HEK293 (cell line): ENCODE measurements around the gene CNKSR3.

ENCODE experiments used
- ATF2 ChIP-seq: fragments of 450-650 bp; formaldehyde crosslinking; IDR thresholded peaks from 2 replicates; pipeline ENCODE4 v1.5.1; 2016; ENCODE audit warnings: missing biosample characterization, missing genetic modification characterization, low read depth
- GLIS1 ChIP-seq: fragments of 450-650 bp; formaldehyde crosslinking; IDR thresholded peaks from 2 replicates; pipeline ENCODE4 v1.5.1; 2016; ENCODE audit warnings: missing biosample characterization, missing genetic modification characterization
- SCRT1 ChIP-seq: fragments of 450-650 bp; formaldehyde crosslinking; IDR thresholded peaks from 2 replicates; pipeline ENCODE4 v1.5.1; 2016; ENCODE audit warnings: missing biosample characterization, missing genetic modification characterization, borderline replicate concordance
- SP7 ChIP-seq: fragments of 450-650 bp; formaldehyde crosslinking; IDR thresholded peaks from 2 replicates; pipeline ENCODE4 v1.5.1; 2016; ENCODE audit warnings: missing biosample characterization, missing genetic modification characterization
- WT1 ChIP-seq: fragments of 450-650 bp; formaldehyde crosslinking; IDR thresholded peaks from 2 replicates; pipeline ENCODE4 v1.5.1; 2016; ENCODE audit warnings: missing biosample characterization, missing genetic modification characterization
- ZBTB48 ChIP-seq: fragments of 450-650 bp; formaldehyde crosslinking; IDR thresholded peaks from 2 replicates; pipeline ENCODE4 v1.5.1; 2016; ENCODE audit warnings: missing biosample characterization, missing genetic modification characterization
- ZFP37 ChIP-seq: fragments of 450-650 bp; formaldehyde crosslinking; IDR thresholded peaks from 2 replicates; pipeline ENCODE4 v1.5.1; 2016; ENCODE audit warnings: missing biosample characterization, missing genetic modification characterization
- ZIC2 ChIP-seq: fragments of 450-650 bp; formaldehyde crosslinking; IDR thresholded peaks from 2 replicates; pipeline ENCODE4 v1.5.1; 2016; ENCODE audit warnings: missing biosample characterization, missing genetic modification characterization
- ZNF112 ChIP-seq: fragments of 450-650 bp; formaldehyde crosslinking; IDR thresholded peaks from 2 replicates; pipeline ENCODE4 v1.5.0; 2017; ENCODE audit warnings: missing biosample characterization, missing genetic modification characterization
- ZNF157 ChIP-seq: fragments of 450-650 bp; formaldehyde crosslinking; IDR thresholded peaks from 2 replicates; pipeline ENCODE4 v1.5.1; 2016; ENCODE audit warnings: missing biosample characterization, missing genetic modification characterization
- ZNF221 ChIP-seq: fragments of 450-650 bp; formaldehyde crosslinking; IDR thresholded peaks from 2 replicates; pipeline ENCODE4 v1.5.1; 2017; ENCODE audit warnings: missing biosample characterization, missing genetic modification characterization, borderline replicate concordance
- ZNF239 ChIP-seq: fragments of 450-650 bp; formaldehyde crosslinking; IDR thresholded peaks from 2 replicates; pipeline ENCODE4 v1.5.1; 2016; ENCODE audit warnings: missing biosample characterization, missing genetic modification characterization
- ZNF302 ChIP-seq: fragments of 450-650 bp; formaldehyde crosslinking; IDR thresholded peaks from 2 replicates; pipeline ENCODE4 v1.5.1; 2016; ENCODE audit warnings: missing biosample characterization, missing genetic modification characterization, low read depth
- ZNF623 ChIP-seq: fragments of 450-650 bp; formaldehyde crosslinking; IDR thresholded peaks from 2 replicates; pipeline ENCODE4 v1.5.1; 2016; ENCODE audit warnings: missing biosample characterization, missing genetic modification characterization
- ZNF664 ChIP-seq: fragments of 450-650 bp; formaldehyde crosslinking; IDR thresholded peaks from 2 replicates; pipeline ENCODE4 v1.5.1; 2016; ENCODE audit warnings: missing biosample characterization, missing genetic modification characterization
- ZNF670 ChIP-seq: fragments of 450-650 bp; formaldehyde crosslinking; IDR thresholded peaks from 2 replicates; pipeline ENCODE4 v1.5.1; 2016; ENCODE audit warnings: missing biosample characterization, missing genetic modification characterization, low read depth
- ZNF792 ChIP-seq: fragments of 450-650 bp; formaldehyde crosslinking; IDR thresholded peaks from 2 replicates; pipeline ENCODE4 v1.5.1; 2016; ENCODE audit warnings: missing biosample characterization, missing genetic modification characterization
- ZNF830 ChIP-seq: fragments of 450-650 bp; IDR thresholded peaks from 2 replicates; pipeline ENCODE4 v1.5.0; 2018; ENCODE audit warnings: missing biosample characterization, missing genetic modification characterization, low read depth, mild to moderate bottlenecking, moderate library complexity
- ZSCAN16 ChIP-seq: fragments of 450-650 bp; formaldehyde crosslinking; IDR thresholded peaks from 2 replicates; pipeline ENCODE4 v1.5.1; 2016; ENCODE audit warnings: missing biosample characterization, missing genetic modification characterization
- ZXDB ChIP-seq: fragments of 450-650 bp; formaldehyde crosslinking; IDR thresholded peaks from 2 replicates; pipeline ENCODE4 v1.5.1; 2016; ENCODE audit warnings: missing biosample characterization, missing genetic modification characterization
- TF ChIP-seq, protein P1 (sequence below): fragments of 450-650 bp; formaldehyde crosslinking; IDR thresholded peaks from 2 replicates; pipeline ENCODE4 v1.5.1; 2016; ENCODE audit warnings: missing biosample characterization, missing genetic modification characterization
- TF ChIP-seq, protein P2 (sequence below): fragments of 450-650 bp; formaldehyde crosslinking; IDR thresholded peaks from 2 replicates; pipeline ENCODE4 v1.5.1; 2017; ENCODE audit warnings: missing biosample characterization, mild to moderate bottlenecking, missing genetic modification characterization, moderate library complexity
- TF ChIP-seq, protein P3 (sequence below): fragments of 450-650 bp; formaldehyde crosslinking; IDR thresholded peaks from 2 replicates; pipeline ENCODE4 v1.5.1; 2016; ENCODE audit warnings: missing biosample characterization, missing genetic modification characterization, low read depth
- TF ChIP-seq, protein P4 (sequence below): fragments of 450-650 bp; formaldehyde crosslinking; IDR thresholded peaks from 2 replicates; pipeline ENCODE4 v1.5.1; 2017; ENCODE audit warnings: missing biosample characterization, missing genetic modification characterization
- TF ChIP-seq, protein P5 (sequence below): fragments of 450-650 bp; formaldehyde crosslinking; IDR thresholded peaks from 2 replicates; pipeline ENCODE4 v1.5.1; 2017; ENCODE audit warnings: missing biosample characterization, missing genetic modification characterization
- TF ChIP-seq, protein P6 (sequence below): fragments of 450-650 bp; formaldehyde crosslinking; IDR thresholded peaks from 2 replicates; pipeline ENCODE4 v1.5.1; 2016; ENCODE audit warnings: missing biosample characterization, missing genetic modification characterization

Gene CNKSR3

GRCh38 chr6:154548130-154548830 lies 37.8 kb upstream of the CNKSR3 start (continued):
- TF ChIP-seq, protein P1, sequence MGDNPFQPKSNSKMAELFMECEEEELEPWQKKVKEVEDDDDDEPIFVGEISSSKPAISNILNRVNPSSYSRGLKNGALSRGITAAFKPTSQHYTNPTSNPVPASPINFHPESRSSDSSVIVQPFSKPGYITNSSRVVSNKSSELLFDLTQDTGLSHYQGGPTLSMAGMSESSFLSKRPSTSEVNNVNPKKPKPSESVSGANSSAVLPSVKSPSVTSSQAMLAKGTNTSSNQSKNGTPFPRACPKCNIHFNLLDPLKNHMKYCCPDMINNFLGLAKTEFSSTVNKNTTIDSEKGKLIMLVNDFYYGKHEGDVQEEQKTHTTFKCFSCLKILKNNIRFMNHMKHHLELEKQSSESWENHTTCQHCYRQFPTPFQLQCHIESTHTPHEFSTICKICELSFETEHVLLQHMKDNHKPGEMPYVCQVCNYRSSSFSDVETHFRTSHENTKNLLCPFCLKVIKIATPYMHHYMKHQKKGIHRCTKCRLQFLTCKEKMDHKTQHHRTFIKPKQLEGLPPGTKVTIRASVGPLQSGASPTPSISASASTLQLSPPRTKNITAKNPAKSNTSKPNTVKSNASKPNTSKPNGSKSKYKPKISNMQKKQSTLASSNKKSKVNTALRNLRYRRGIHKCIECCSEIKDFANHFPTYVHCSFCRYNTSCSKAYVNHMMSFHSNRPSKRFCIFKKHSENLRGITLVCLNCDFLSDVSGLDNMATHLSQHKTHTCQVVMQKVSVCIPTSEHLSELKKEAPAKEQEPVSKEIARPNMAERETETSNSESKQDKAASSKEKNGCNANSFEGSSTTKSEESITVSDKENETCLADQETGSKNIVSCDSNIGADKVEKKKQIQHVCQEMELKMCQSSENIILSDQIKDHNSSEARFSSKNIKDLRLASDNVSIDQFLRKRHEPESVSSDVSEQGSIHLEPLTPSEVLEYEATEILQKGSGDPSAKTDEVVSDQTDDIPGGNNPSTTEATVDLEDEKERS (tag by site-specific recombination) = no peak
- TF ChIP-seq ZNF239 (tag by site-specific recombination) = no peak
- no peak for TF ChIP-seq ZNF157 (tag by site-specific recombination)
- TF ChIP-seq ZNF112 (tag by site-specific recombination) = no peak
- 0 out of 2 replicates have a peak, but pooled peaks have one; percentile 37 for TF ChIP-seq ZNF221
- TF ChIP-seq WT1 (tag by site-specific recombination) = peak; percentile 94
- no peak for TF ChIP-seq ZFP37 (tag by site-specific recombination)
- TF ChIP-seq ZIC2 (tag by site-specific recombination) = peak; percentile 75
- TF ChIP-seq SCRT1 (tag by site-specific recombination) = no peak
- TF ChIP-seq, protein P2, sequence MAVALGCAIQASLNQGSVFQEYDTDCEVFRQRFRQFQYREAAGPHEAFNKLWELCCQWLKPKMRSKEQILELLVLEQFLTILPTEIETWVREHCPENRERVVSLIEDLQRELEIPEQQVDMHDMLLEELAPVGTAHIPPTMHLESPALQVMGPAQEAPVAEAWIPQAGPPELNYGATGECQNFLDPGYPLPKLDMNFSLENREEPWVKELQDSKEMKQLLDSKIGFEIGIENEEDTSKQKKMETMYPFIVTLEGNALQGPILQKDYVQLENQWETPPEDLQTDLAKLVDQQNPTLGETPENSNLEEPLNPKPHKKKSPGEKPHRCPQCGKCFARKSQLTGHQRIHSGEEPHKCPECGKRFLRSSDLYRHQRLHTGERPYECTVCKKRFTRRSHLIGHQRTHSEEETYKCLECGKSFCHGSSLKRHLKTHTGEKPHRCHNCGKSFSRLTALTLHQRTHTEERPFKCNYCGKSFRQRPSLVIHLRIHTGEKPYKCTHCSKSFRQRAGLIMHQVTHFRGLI (tag by site-specific recombination) = 0 out of 2 replicates have a peak, but pooled peaks have one; percentile 60
- TF ChIP-seq, protein P3, sequence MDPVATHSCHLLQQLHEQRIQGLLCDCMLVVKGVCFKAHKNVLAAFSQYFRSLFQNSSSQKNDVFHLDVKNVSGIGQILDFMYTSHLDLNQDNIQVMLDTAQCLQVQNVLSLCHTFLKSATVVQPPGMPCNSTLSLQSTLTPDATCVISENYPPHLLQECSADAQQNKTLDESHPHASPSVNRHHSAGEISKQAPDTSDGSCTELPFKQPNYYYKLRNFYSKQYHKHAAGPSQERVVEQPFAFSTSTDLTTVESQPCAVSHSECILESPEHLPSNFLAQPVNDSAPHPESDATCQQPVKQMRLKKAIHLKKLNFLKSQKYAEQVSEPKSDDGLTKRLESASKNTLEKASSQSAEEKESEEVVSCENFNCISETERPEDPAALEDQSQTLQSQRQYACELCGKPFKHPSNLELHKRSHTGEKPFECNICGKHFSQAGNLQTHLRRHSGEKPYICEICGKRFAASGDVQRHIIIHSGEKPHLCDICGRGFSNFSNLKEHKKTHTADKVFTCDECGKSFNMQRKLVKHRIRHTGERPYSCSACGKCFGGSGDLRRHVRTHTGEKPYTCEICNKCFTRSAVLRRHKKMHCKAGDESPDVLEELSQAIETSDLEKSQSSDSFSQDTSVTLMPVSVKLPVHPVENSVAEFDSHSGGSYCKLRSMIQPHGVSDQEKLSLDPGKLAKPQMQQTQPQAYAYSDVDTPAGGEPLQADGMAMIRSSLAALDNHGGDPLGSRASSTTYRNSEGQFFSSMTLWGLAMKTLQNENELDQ (tag by site-specific recombination) = no peak
- TF ChIP-seq, protein P4, sequence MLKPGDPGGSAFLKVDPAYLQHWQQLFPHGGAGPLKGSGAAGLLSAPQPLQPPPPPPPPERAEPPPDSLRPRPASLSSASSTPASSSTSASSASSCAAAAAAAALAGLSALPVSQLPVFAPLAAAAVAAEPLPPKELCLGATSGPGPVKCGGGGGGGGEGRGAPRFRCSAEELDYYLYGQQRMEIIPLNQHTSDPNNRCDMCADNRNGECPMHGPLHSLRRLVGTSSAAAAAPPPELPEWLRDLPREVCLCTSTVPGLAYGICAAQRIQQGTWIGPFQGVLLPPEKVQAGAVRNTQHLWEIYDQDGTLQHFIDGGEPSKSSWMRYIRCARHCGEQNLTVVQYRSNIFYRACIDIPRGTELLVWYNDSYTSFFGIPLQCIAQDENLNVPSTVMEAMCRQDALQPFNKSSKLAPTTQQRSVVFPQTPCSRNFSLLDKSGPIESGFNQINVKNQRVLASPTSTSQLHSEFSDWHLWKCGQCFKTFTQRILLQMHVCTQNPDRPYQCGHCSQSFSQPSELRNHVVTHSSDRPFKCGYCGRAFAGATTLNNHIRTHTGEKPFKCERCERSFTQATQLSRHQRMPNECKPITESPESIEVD = peak; percentile 99
- TF ChIP-seq ZNF302 = no peak
- no peak for TF ChIP-seq ZNF830 (tag by site-specific recombination)
- TF ChIP-seq, protein P5, sequence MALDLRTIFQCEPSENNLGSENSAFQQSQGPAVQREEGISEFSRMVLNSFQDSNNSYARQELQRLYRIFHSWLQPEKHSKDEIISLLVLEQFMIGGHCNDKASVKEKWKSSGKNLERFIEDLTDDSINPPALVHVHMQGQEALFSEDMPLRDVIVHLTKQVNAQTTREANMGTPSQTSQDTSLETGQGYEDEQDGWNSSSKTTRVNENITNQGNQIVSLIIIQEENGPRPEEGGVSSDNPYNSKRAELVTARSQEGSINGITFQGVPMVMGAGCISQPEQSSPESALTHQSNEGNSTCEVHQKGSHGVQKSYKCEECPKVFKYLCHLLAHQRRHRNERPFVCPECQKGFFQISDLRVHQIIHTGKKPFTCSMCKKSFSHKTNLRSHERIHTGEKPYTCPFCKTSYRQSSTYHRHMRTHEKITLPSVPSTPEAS (tag by site-specific recombination) = peak; percentile 45
- TF ChIP-seq ZNF670 (tag by site-specific recombination) = no peak
- TF ChIP-seq ATF2 (tag by site-specific recombination) = no peak
- TF ChIP-seq ZNF623 (tag by site-specific recombination) = peak; percentile 15; the same call in 1 of the 2 replicates
- TF ChIP-seq, protein P6, sequence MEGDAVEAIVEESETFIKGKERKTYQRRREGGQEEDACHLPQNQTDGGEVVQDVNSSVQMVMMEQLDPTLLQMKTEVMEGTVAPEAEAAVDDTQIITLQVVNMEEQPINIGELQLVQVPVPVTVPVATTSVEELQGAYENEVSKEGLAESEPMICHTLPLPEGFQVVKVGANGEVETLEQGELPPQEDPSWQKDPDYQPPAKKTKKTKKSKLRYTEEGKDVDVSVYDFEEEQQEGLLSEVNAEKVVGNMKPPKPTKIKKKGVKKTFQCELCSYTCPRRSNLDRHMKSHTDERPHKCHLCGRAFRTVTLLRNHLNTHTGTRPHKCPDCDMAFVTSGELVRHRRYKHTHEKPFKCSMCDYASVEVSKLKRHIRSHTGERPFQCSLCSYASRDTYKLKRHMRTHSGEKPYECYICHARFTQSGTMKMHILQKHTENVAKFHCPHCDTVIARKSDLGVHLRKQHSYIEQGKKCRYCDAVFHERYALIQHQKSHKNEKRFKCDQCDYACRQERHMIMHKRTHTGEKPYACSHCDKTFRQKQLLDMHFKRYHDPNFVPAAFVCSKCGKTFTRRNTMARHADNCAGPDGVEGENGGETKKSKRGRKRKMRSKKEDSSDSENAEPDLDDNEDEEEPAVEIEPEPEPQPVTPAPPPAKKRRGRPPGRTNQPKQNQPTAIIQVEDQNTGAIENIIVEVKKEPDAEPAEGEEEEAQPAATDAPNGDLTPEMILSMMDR (tag by site-specific recombination) = no peak
- TF ChIP-seq ZNF792 = no peak
- 0 out of 2 replicates have a peak, but pooled peaks have one; percentile 40 for TF ChIP-seq ZBTB48 (tag by site-specific recombination)
- no peak for TF ChIP-seq ZNF664
- no peak for TF ChIP-seq ZSCAN16 (tag by site-specific recombination)
- peak; percentile 82 for TF ChIP-seq GLIS1 (tag by site-specific recombination)
- TF ChIP-seq ZXDB (tag by site-specific recombination) = peak; percentile 84
- peak; percentile 51 for TF ChIP-seq SP7 (tag by site-specific recombination)
